T-cell (primary cell): Measurements from ENCODE around the gene PRKCA. TPM values are rescaled to one million over a fixed set of nuclear protein-coding genes. Genes with fewer than 3 reads are reported as not detected.
A peak's percentile ranks its signal among the peaks of the same experiment; 100 is the strongest.

Source experiments
- ATAC-seq, 4 experiments: fragments of 200-7000 bp in 3 of 4; fragments of 150-1000 bp in 1 of 4; cut with Tn5 transposase; replicated peaks in 1 of 4; 1 replicate in 3 of 4; 2 replicates in 1 of 4; pipeline ENCODE4 v1.10.0; 2021; ENCODE audit warnings: moderate library complexity in 3 of 4, mild to moderate bottlenecking in 2 of 4, moderate number of reproducible peaks in 1 of 4
- CTCF ChIA-PET, 2 donors: fragments of 300-600 bp; sonication (Branson Sonifier 250); formaldehyde crosslinking; loops; one replicate each; lab custom pipeline; 2022; ENCODE audit warnings: antibody characterized with exemption in 2 of 2; lab: Charles Lee
- POLR2A ChIA-PET, 2 donors: fragments of 300-600 bp; sonication (Branson Sonifier 250); formaldehyde crosslinking; loops; one replicate each; lab custom pipeline; 2022; ENCODE audit warnings: antibody characterized with exemption in 2 of 2; lab: Charles Lee
- DNase-seq, 35 experiments: peaks; one replicate each; pipeline versions ENCODE4 v3.0.0 to v3.0.0-alpha.2; 2013 to 2023
- H3K27ac ChIP-seq: one replicate; pipeline ENCODE4 v1.5.1; 2013; ENCODE audit warnings: low read length
- H3K27me3 ChIP-seq, 2 experiments: replicated peaks in 1 of 2; 1 replicate in 1 of 2; 2 replicates in 1 of 2; pipeline versions ENCODE4 v1.6.1 to v1.7.0; 2013; ENCODE audit warnings: low read length in 1 of 2, mixed read lengths in 1 of 2; ENCODE audit not compliant: control insufficient read depth in 2 of 2, insufficient read depth in 2 of 2; ENCODE audit errors: extremely low read depth in 1 of 2
- H3K36me3 ChIP-seq, 2 donors: 1 replicate in 1 of 2; 2 replicates in 1 of 2; pipeline versions ENCODE4 v1.6.1 to v1.7.0; 2013; ENCODE audit warnings: low read length in 1 of 2; ENCODE audit not compliant: control insufficient read depth in 2 of 2, insufficient read depth in 1 of 2; ENCODE audit errors: extremely low read depth in 1 of 2
- H3K4me1 ChIP-seq, 2 experiments: 1 replicate in 1 of 2; 2 replicates in 1 of 2; pipeline versions ENCODE4 v1.6.1 to v1.7.0; 2013; ENCODE audit warnings: low read length in 2 of 2, mixed read lengths in 1 of 2; ENCODE audit not compliant: insufficient read depth in 2 of 2, control insufficient read depth in 1 of 2; ENCODE audit errors: extremely low read depth in 1 of 2
- H3K4me3 ChIP-seq, 2 donors: 1 replicate in 1 of 2; 2 replicates in 1 of 2; pipeline versions ENCODE4 v1.5.1 to v1.7.0; 2013; ENCODE audit warnings: mild to moderate bottlenecking in 2 of 2, low read length in 1 of 2, moderate library complexity in 1 of 2; ENCODE audit not compliant: control insufficient read depth in 1 of 2; ENCODE audit errors: extremely low read depth in 1 of 2
- H3K9me3 ChIP-seq: 2 replicates; pipeline ENCODE4 v1.7.0; 2013
- H3K27ac Mint-ChIP-seq, 2 donors: one replicate each; pipeline ENCODE4 v1.8.0; 2020 to 2021; ENCODE audit warnings: mild to moderate bottlenecking in 2 of 2, mixed read lengths in 2 of 2
- H3K27me3 Mint-ChIP-seq, 2 donors: one replicate each; pipeline ENCODE4 v1.8.0; 2021 to 2022; ENCODE audit warnings: mixed read lengths in 2 of 2
- H3K36me3 Mint-ChIP-seq: one replicate; pipeline ENCODE4 v1.8.0; 2021; ENCODE audit warnings: mixed read lengths
- H3K4me1 Mint-ChIP-seq, 3 donors: one replicate each; pipeline ENCODE4 v1.8.0; 2020 to 2022; ENCODE audit warnings: mixed read lengths in 3 of 3, mild to moderate bottlenecking in 1 of 3
- H3K4me3 Mint-ChIP-seq, 3 donors: one replicate each; pipeline ENCODE4 v1.8.0; 2020 to 2022; ENCODE audit warnings: mild to moderate bottlenecking in 3 of 3, mixed read lengths in 3 of 3, moderate library complexity in 3 of 3
- H3K9me3 Mint-ChIP-seq, 3 donors: one replicate each; pipeline ENCODE4 v1.8.0; 2020 to 2022; ENCODE audit warnings: mixed read lengths in 3 of 3
- WGBS: methylation state at CpG from one replicate; pipeline ENCODE4 v1.1.5; 2013; ENCODE audit warnings: missing lambda C conversion rate; ENCODE audit not compliant: insufficient coverage; 5-methylcytosine and 5-hydroxymethylcytosine counted together
- total RNA-seq, 35 experiments: library from RNA in 6 of 35; stranded (reverse) in 6 of 35; fragments of 120-200 nt in 1 of 35; gene quantifications; one replicate each; pipeline versions ENCODE4 v1.2.1 to v1.2.4 and lab custom pipeline; 2013 to 2026

Gene PRKCA
- total RNA-seq, 5 donors from 2014 or later (not counting 1 experiment from before 2014, with no cell fraction given) = 75.9 to 128 (median 82.0) TPM

GRCh38 chr17:66819466-66819865 is 517.1 kb downstream of the PRKCA start:
- no peak overlapping the region for H3K27ac ChIP-seq
- peaks cover 0 to 21% of the 10 kb centered on the region in 2 experiments for H3K27me3 ChIP-seq
- no peak overlapping the region for H3K4me3 Mint-ChIP-seq
- no peaks in the 10 kb centered on the region for H3K4me1 ChIP-seq
- no peak overlapping the region for H3K27ac Mint-ChIP-seq
- no peak for ATAC-seq
- peaks cover 2% of the 10 kb centered on the region for H3K9me3 ChIP-seq
- H3K36me3 ChIP-seq = no peaks in the 10 kb centered on the region
- H3K4me3 ChIP-seq = no peak overlapping the region
- 89% methylated on average over 5 of the region's 6 CpGs for WGBS
- H3K4me1 Mint-ChIP-seq = no peaks in the 10 kb centered on the region
- peaks cover 6 to 12% of the 10 kb centered on the region in 2 donors for H3K27me3 Mint-ChIP-seq
- ChIA-PET POLR2A (no interaction called here), CTCF (no interaction called here)
- H3K9me3 Mint-ChIP-seq = peaks cover 6 to 12% (median 11%) of the 10 kb centered on the region in 3 donors
- peaks cover 3% of the 10 kb centered on the region for H3K36me3 Mint-ChIP-seq
- no peak for DNase-seq

- Histone ChIP-seq H3K27ac (no peak overlapping the region), H3K36me3 (no peaks in the 10 kb centered on the region), H3K4me3 (no peak overlapping the region), H3K4me1 (no peaks in the 10 kb centered on the region), H3K9me3 (peaks cover 2% of the 10 kb centered on the region), H3K27me3 (peaks cover 0 to 26% of the 10 kb centered on the region in 2 experiments)
- Mint-ChIP-seq H3K27ac (no peak overlapping the region), H3K9me3 (peaks cover 6 to 12% (median 11%) of the 10 kb centered on the region in 3 donors), H3K4me3 (no peak overlapping the region), H3K27me3 (peaks cover 14 to 16% of the 10 kb centered on the region in 2 donors), H3K36me3 (peaks cover 3% of the 10 kb centered on the region), H3K4me1 (no peaks in the 10 kb centered on the region)
- ATAC-seq (no peak), DNase-seq (no peak)
- CTCF ChIA-PET = no interaction called here
- WGBS = 100% methylated on average over 1 of the region's 8 CpGs
- POLR2A ChIA-PET = no interaction called here
These were observed 519.6 kb downstream of the PRKCA start for GRCh38 chr17:66822009-66822408.

- Histone ChIP-seq H3K4me3 (no peak overlapping the region), H3K4me1 (no peaks in the 10 kb centered on the region), H3K36me3 (no peaks in the 10 kb centered on the region), H3K9me3 (no peaks in the 10 kb centered on the region), H3K27me3 (peaks cover 9 to 44% of the 10 kb centered on the region in 2 experiments), H3K27ac (no peak overlapping the region)
- ATAC-seq = no peak
- H3K36me3 Mint-ChIP-seq = no peaks in the 10 kb centered on the region
- no peak for DNase-seq
- H3K27me3 Mint-ChIP-seq = peaks cover 35 to 50% of the 10 kb centered on the region in 2 donors
- peaks cover 0 to 3% (median 0%) of the 10 kb centered on the region in 3 donors for H3K9me3 Mint-ChIP-seq
- no peak overlapping the region for H3K27ac Mint-ChIP-seq
- ChIA-PET POLR2A (no interaction called here), CTCF (no interaction called here)
- H3K4me1 Mint-ChIP-seq = peaks cover 0 to 10% (median 2%) of the 10 kb centered on the region in 3 donors
- H3K4me3 Mint-ChIP-seq = no peak overlapping the region
- no CpG with 5 or more reads among the region's 6 CpGs for WGBS
These were observed 524.4 kb downstream of the PRKCA start for GRCh38 chr17:66826856-66827255.

GRCh38 chr17:66829386-66829864 is 527.0 kb downstream of the PRKCA start:
- WGBS = 11% methylated on average over 14 of the region's 18 CpGs
- Mint-ChIP-seq H3K9me3 (peaks cover 0 to 3% (median 0%) of the 10 kb centered on the region in 3 donors), H3K36me3 (no peaks in the 10 kb centered on the region), H3K4me1 (peaks cover 0 to 10% (median 2%) of the 10 kb centered on the region in 3 donors), H3K27me3 (peaks cover 51 to 67% of the 10 kb centered on the region in 2 donors), H3K27ac (no peak overlapping the region), H3K4me3 (no peak overlapping the region)
- no peak overlapping the region for H3K27ac ChIP-seq
- H3K9me3 ChIP-seq = no peaks in the 10 kb centered on the region
- ChIA-PET CTCF (no interaction called here), POLR2A (no interaction called here)
- peak in 3 of 4 experiments; percentile 38 to 60 (median 48) for ATAC-seq
- H3K4me1 ChIP-seq = no peaks in the 10 kb centered on the region
- no peaks in the 10 kb centered on the region for H3K36me3 ChIP-seq
- peaks cover 12 to 45% of the 10 kb centered on the region in 2 experiments for H3K27me3 ChIP-seq
- peak in 7 of 35 experiments; percentile 5 to 34 (median 8) for DNase-seq
- no peak overlapping the region for H3K4me3 ChIP-seq

- H3K27ac ChIP-seq = no peak overlapping the region
- no peak overlapping the region for H3K27ac Mint-ChIP-seq
- H3K27me3 Mint-ChIP-seq = peaks cover 49 to 65% of the 10 kb centered on the region in 2 donors
- no peak for ATAC-seq
- peaks cover 12 to 46% of the 10 kb centered on the region in 2 experiments for H3K27me3 ChIP-seq
- H3K36me3 ChIP-seq = no peaks in the 10 kb centered on the region
- DNase-seq = no peak
- H3K4me3 Mint-ChIP-seq = no peak overlapping the region
- H3K4me1 ChIP-seq = peaks cover 0 to 2% of the 10 kb centered on the region in 2 experiments
- peaks cover 0 to 3% (median 0%) of the 10 kb centered on the region in 3 donors for H3K9me3 Mint-ChIP-seq
- ChIA-PET POLR2A (no interaction called here), CTCF (no interaction called here)
- no peaks in the 10 kb centered on the region for H3K9me3 ChIP-seq
- no peak overlapping the region for H3K4me3 ChIP-seq
- 8% methylated on average over 8 of the region's 10 CpGs for WGBS
- no peaks in the 10 kb centered on the region for H3K36me3 Mint-ChIP-seq
- peaks cover 0 to 10% (median 2%) of the 10 kb centered on the region in 3 donors for H3K4me1 Mint-ChIP-seq
These were observed 527.5 kb downstream of the PRKCA start for GRCh38 chr17:66829883-66830282.

GRCh38 chr17:66830451-66830850 is 528.0 kb downstream of the PRKCA start:
- peaks cover 0 to 3% (median 0%) of the 10 kb centered on the region in 3 donors for H3K9me3 Mint-ChIP-seq
- Histone ChIP-seq H3K36me3 (no peaks in the 10 kb centered on the region), H3K9me3 (no peaks in the 10 kb centered on the region), H3K4me3 (no peak overlapping the region), H3K27ac (no peak overlapping the region), H3K27me3 (peaks cover 14 to 46% of the 10 kb centered on the region in 2 experiments), H3K4me1 (peaks cover 0 to 2% of the 10 kb centered on the region in 2 experiments)
- H3K4me3 Mint-ChIP-seq = no peak overlapping the region
- peaks cover 49 to 65% of the 10 kb centered on the region in 2 donors for H3K27me3 Mint-ChIP-seq
- POLR2A ChIA-PET = no interaction called here
- H3K27ac Mint-ChIP-seq = no peak overlapping the region
- no peaks in the 10 kb centered on the region for H3K36me3 Mint-ChIP-seq
- H3K4me1 Mint-ChIP-seq = peaks cover 0 to 10% (median 2%) of the 10 kb centered on the region in 3 donors
- CTCF ChIA-PET = no interaction called here
- 34% methylated on average over 4 of the region's 4 CpGs for WGBS
- no peak for DNase-seq
- no peak for ATAC-seq
